DOHH2 (cell line): ENCODE results near the gene CD200R1L.

Source experiments
- H3F3A ChIP-seq: fragments of 200-600 bp; sonication (generic), shearing (Covaris generic); 2 replicates; pipeline ENCODE4 v1.6.0; 2016; ENCODE audit warnings: antibody characterized with exemption, mild to moderate bottlenecking; ENCODE audit not compliant: control insufficient read depth, insufficient read depth
- H3K27ac ChIP-seq: fragments of 200-600 bp; sonication (generic); 2 replicates; pipeline ENCODE4 v1.5.1; 2014; ENCODE audit warnings: low read depth, mild to moderate bottlenecking, low read length, moderate library complexity
- H3K27me3 ChIP-seq: fragments of 200-600 bp; sonication (generic); 2 replicates; pipeline ENCODE4 v1.6.1; 2014; ENCODE audit warnings: mild to moderate bottlenecking, low read length, mixed read lengths; ENCODE audit not compliant: control insufficient read depth
- H3K36me3 ChIP-seq: fragments of 200-600 bp; sonication (generic); 2 replicates; pipeline ENCODE4 v1.6.1; 2014; ENCODE audit warnings: mild to moderate bottlenecking, low read length, moderate library complexity, mixed read lengths; ENCODE audit not compliant: control insufficient read depth
- H3K4me1 ChIP-seq: fragments of 200-600 bp; sonication (generic); 2 replicates; pipeline ENCODE4 v1.6.1; 2014; ENCODE audit warnings: mild to moderate bottlenecking, low read length, mixed read lengths; ENCODE audit not compliant: control insufficient read depth
- H3K4me2 ChIP-seq: fragments of 200-600 bp; sonication (generic); 2 replicates; pipeline ENCODE4 v1.6.0; 2014; ENCODE audit warnings: mild to moderate bottlenecking, low read length, moderate library complexity
- H3K4me3 ChIP-seq: fragments of 200-600 bp; sonication (generic); 2 replicates; pipeline ENCODE4 v1.5.1; 2014; ENCODE audit warnings: mild to moderate bottlenecking, low read length, mixed read lengths
- H3K79me2 ChIP-seq: fragments of 200-600 bp; sonication (generic); 2 replicates; pipeline ENCODE4 v1.6.1; 2014; ENCODE audit warnings: mild to moderate bottlenecking, low read length, mixed read lengths; ENCODE audit not compliant: control insufficient read depth
- H3K9me2 ChIP-seq: fragments of 200-600 bp; sonication (generic); replicated peaks from 2 replicates; pipeline ENCODE4 v1.6.1; 2014; ENCODE audit warnings: mild to moderate bottlenecking, low read length, mixed read lengths; ENCODE audit not compliant: control insufficient read depth
- H3K9me3 ChIP-seq: fragments of 200-600 bp; sonication (generic); 2 replicates; pipeline ENCODE4 v1.6.1; 2014; ENCODE audit warnings: antibody characterized with exemption, low read length, mixed read lengths; ENCODE audit not compliant: control insufficient read depth, insufficient read depth
- H4K20me1 ChIP-seq: fragments of 200-600 bp; sonication (generic); 2 replicates; pipeline ENCODE4 v1.6.0; 2014; ENCODE audit warnings: low read depth, mild to moderate bottlenecking, antibody characterized with exemption, low read length, moderate library complexity; ENCODE audit not compliant: control insufficient read depth, insufficient read depth
- EZH2phosphoT487 ChIP-seq: fragments of 200-600 bp; sonication (generic); IDR thresholded peaks from 2 replicates; pipeline ENCODE4 v1.6.1; 2017; ENCODE audit warnings: borderline replicate concordance, mild to moderate bottlenecking, antibody characterized with exemption, low read length, moderate library complexity, mixed read lengths
- TF ChIP-seq, protein P1 (sequence below): fragments of 200-600 bp; sonication (generic); IDR thresholded peaks from one replicate; pipeline ENCODE4 v1.5.1; 2014; ENCODE audit warnings: antibody characterized with exemption, mild to moderate bottlenecking, low read depth, low read length; ENCODE audit not compliant: poor library complexity, severe bottlenecking

The CD200R1L gene

DNA sequence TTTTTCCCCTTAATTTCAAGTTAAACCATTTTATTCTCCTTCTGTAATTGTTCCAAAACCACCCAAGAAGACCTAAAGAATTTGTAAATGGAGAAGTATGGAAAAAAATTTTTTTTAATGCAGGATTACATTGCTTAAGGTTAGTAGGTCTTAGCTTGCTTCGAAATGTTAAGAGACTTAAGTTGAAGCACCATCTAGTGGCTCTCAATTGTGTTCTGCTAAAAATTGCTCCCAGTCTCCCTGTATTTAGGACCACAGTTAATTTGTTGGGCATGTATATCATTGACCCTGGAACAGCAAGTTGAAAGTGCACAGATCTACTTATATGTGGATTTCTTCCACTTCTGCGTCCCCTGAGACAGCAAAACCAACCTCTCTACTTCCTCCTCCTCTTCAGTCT, 32.4 kb downstream of the CD200R1L start:
- Histone ChIP-seq H3K36me3 (no peaks in the 10 kb centered on the region), H3K4me2 (peak overlapping the region; percentile 56), H3F3A (peaks cover 4% of the 10 kb centered on the region; the same call in 1 of the 2 replicates), H3K4me1 (peaks cover 28% of the 10 kb centered on the region), H3K27me3 (no peaks in the 10 kb centered on the region), H3K9me3 (no peaks in the 10 kb centered on the region; the same call in 1 of the 2 replicates), H3K79me2 (no peaks in the 10 kb centered on the region), H3K4me3 (peak overlapping the region; percentile 30), H3K27ac (peak overlapping the region; percentile 61), H4K20me1 (no peaks in the 10 kb centered on the region), H3K9me2 (no peaks in the 10 kb centered on the region)
- TF ChIP-seq, protein P1, sequence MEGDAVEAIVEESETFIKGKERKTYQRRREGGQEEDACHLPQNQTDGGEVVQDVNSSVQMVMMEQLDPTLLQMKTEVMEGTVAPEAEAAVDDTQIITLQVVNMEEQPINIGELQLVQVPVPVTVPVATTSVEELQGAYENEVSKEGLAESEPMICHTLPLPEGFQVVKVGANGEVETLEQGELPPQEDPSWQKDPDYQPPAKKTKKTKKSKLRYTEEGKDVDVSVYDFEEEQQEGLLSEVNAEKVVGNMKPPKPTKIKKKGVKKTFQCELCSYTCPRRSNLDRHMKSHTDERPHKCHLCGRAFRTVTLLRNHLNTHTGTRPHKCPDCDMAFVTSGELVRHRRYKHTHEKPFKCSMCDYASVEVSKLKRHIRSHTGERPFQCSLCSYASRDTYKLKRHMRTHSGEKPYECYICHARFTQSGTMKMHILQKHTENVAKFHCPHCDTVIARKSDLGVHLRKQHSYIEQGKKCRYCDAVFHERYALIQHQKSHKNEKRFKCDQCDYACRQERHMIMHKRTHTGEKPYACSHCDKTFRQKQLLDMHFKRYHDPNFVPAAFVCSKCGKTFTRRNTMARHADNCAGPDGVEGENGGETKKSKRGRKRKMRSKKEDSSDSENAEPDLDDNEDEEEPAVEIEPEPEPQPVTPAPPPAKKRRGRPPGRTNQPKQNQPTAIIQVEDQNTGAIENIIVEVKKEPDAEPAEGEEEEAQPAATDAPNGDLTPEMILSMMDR: peak; percentile 42
- TF ChIP-seq EZH2phosphoT487: no peak

DNA sequence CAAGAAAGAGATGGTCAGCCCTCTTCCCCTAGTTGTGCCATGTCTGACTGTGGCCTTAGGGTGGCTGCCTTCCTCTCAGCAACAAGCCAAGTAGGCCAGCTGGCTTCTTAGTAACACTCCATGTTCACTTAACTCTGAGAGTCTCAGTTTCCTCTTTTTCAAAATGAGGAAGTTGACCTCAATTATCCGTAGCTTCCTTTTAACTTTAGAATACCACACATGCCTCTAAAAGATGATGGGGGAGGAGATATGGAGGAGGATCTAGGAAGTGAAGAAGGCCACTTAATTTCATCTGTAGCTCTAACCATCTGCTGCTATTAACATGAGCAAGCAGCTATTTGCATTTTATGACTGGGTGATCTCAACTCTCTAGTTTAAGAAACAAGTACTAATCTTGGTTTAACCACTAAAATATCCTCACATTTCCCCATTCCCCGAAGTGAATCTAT, 32.9 kb downstream of the CD200R1L start:
- Histone ChIP-seq H3K4me2 (peak overlapping the region; percentile 56), H3K4me1 (peaks cover 28% of the 10 kb centered on the region)
- TF ChIP-seq, protein P1: no peak
- no peak for TF ChIP-seq EZH2phosphoT487

DNA sequence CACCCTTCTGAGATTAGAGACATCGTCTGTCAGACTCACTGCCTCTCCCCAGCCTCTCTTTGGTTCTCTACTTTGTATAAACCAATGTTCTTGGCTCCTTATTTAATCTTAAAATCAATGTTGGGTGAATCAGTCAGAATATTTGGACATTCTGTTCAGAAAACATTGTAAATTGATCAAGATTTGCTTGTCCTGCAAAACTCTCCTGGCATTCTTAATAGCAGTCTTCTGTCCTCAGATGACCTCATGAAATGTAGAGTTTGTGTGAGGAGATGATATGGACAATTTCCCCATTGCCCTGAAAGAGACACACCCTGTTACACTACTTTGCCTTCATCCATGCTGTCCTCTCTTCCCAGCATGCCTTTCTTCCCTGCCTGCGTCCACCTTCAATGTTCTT, 33.6 kb downstream of the CD200R1L start:
- H3K27ac ChIP-seq: peak overlapping the region; percentile 61; the same call in 1 of the 2 replicates
- H3K4me2 ChIP-seq: peak overlapping the region; percentile 56
- no peak for TF ChIP-seq EZH2phosphoT487

More for the DNA sequence above, 32.9 kb downstream of the CD200R1L start:
- Histone ChIP-seq H3F3A (peaks cover 4% of the 10 kb centered on the region; the same call in 1 of the 2 replicates), H3K9me3 (no peaks in the 10 kb centered on the region; the same call in 1 of the 2 replicates), H3K9me2 (no peaks in the 10 kb centered on the region), H4K20me1 (no peaks in the 10 kb centered on the region), H3K27ac (peak overlapping the region; percentile 61), H3K4me3 (peak overlapping the region; percentile 30), H3K27me3 (no peaks in the 10 kb centered on the region), H3K79me2 (no peaks in the 10 kb centered on the region), H3K36me3 (no peaks in the 10 kb centered on the region)

DNA sequence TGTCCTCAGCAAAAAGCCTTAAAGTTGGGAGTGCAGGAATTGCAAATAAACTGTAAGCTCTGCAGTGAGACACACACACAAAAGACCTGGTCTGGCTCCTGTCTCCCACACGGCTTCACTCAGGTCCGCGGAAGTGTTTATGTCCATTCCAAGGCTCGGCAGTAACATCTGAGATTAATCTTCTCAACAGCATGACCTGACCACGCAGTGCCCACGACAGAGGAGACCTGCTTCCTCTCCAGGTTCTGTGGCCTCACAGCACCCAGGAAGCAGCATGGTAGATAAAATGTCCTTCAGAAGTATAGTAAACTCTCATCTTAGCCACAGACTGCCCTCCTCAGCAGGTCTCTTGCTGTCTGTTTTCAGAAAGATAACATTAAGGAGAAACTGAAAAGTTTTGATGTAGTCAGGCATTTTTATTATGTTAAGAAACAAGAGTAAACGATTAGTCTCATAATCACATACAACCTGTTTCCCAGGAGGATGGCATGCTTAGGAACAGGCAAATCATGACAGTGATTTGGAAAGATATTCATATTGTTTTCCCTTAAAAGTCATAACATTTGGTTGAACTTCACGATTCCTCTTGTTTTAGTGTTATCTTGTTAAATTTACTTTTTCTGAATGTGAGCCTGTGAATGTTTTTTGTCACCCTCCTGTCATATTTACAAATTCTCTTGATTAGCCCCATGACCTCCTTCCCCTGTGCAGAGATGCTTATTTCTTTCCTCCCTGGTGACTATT, 34.6 kb downstream of the CD200R1L start:
- H3F3A ChIP-seq: peaks cover 4% of the 10 kb centered on the region; the same call in 1 of the 2 replicates
- H4K20me1 ChIP-seq: no peaks in the 10 kb centered on the region
- H3K4me3 ChIP-seq: no peak overlapping the region
- no peaks in the 10 kb centered on the region; the same call in 1 of the 2 replicates for H3K9me3 ChIP-seq
- H3K27me3 ChIP-seq: no peaks in the 10 kb centered on the region
- H3K4me1 ChIP-seq: peaks cover 21% of the 10 kb centered on the region
- H3K4me2 ChIP-seq: no peak overlapping the region
- H3K79me2 ChIP-seq: no peaks in the 10 kb centered on the region
- H3K27ac ChIP-seq: no peak overlapping the region
- H3K9me2 ChIP-seq: no peaks in the 10 kb centered on the region
- H3K36me3 ChIP-seq: no peaks in the 10 kb centered on the region
- TF ChIP-seq EZH2phosphoT487: no peak
- TF ChIP-seq, protein P1: no peak

More for the DNA sequence above, 33.6 kb downstream of the CD200R1L start:
- Histone ChIP-seq H3K4me1 (peaks cover 22% of the 10 kb centered on the region), H3K4me3 (0 out of 2 replicates have a peak overlapping the region, but pooled peaks have one; percentile 24), H3K79me2 (no peaks in the 10 kb centered on the region), H4K20me1 (no peaks in the 10 kb centered on the region), H3F3A (peaks cover 4% of the 10 kb centered on the region; the same call in 1 of the 2 replicates), H3K36me3 (no peaks in the 10 kb centered on the region), H3K9me2 (no peaks in the 10 kb centered on the region), H3K9me3 (no peaks in the 10 kb centered on the region; the same call in 1 of the 2 replicates), H3K27me3 (no peaks in the 10 kb centered on the region)
